Sigmoid colon (tissue), 7 donors: ENCODE data around the gene PNPLA2. TPM values are rescaled to one million over a fixed set of nuclear protein-coding genes. Genes with fewer than 3 reads are reported as not detected.
A peak's percentile ranks its signal among the peaks of the same experiment; 100 is the strongest.

Source experiments
- DNase-seq: peaks from one replicate; pipeline ENCODE4 v3.0.0-alpha.2; 2019
- H3K27ac ChIP-seq, 4 donors: fragments of 200-600 bp; sonication (generic); one replicate each; pipeline ENCODE4 v1.5.1; 2016 to 2019; ENCODE audit warnings: mild to moderate bottlenecking in 1 of 4
- H3K27me3 ChIP-seq, 3 donors: fragments of 200-600 bp; sonication (generic); one replicate each; pipeline ENCODE4 v1.5.1; 2019; ENCODE audit warnings: mild to moderate bottlenecking in 1 of 3
- H3K36me3 ChIP-seq, 4 donors: fragments of 200-600 bp; sonication (generic); one replicate each; pipeline ENCODE4 v1.5.1; 2016 to 2019
- H3K4me1 ChIP-seq, 4 donors: fragments of 200-600 bp; sonication (generic); one replicate each; pipeline ENCODE4 v1.5.1; 2017 to 2019
- H3K4me3 ChIP-seq, 4 donors: fragments of 200-600 bp; sonication (generic); one replicate each; pipeline ENCODE4 v1.5.1; 2017 to 2019; ENCODE audit warnings: mild to moderate bottlenecking in 2 of 4, moderate library complexity in 1 of 4
- H3K9me3 ChIP-seq, 4 donors: fragments of 200-600 bp in 3 of 4; sonication (generic) in 3 of 4; one replicate each; pipeline versions ENCODE4 v1.5.1 to v1.6.1; 2013 to 2019
- EP300 ChIP-seq, 4 donors: sonication (generic); formaldehyde crosslinking; IDR thresholded peaks; one replicate each; pipeline ENCODE4 v1.6.1; 2017; ENCODE audit warnings: antibody characterized with exemption in 4 of 4
- POLR2A ChIP-seq, 2 donors: fragments of 450-650 bp; IDR thresholded peaks; one replicate each; pipeline ENCODE4 v1.6.1; 2016; ENCODE audit warnings: antibody characterized with exemption in 2 of 2, mild to moderate bottlenecking in 2 of 2, moderate library complexity in 2 of 2
- POLR2AphosphoS5 ChIP-seq, 4 donors: sonication (generic); formaldehyde crosslinking; IDR thresholded peaks; one replicate each; pipeline ENCODE4 v1.6.1; 2017; ENCODE audit warnings: antibody characterized with exemption in 4 of 4
- WGBS, 2 donors: extraction: QIAGEN DNeasy Blood & Tissue Kit; methylation state at CpG; one replicate each; pipeline ENCODE4 v1.1.7; 2013; 5-methylcytosine and 5-hydroxymethylcytosine counted together
- intact Hi-C: fragments of 100-400 bp; cut with DNase I; formaldehyde crosslinking; loops from one replicate; pipeline ENCODE4 v1.15.1; 2023
- polyA plus RNA-seq, 3 donors: library from polyadenylated mRNA; stranded (reverse); fragments of 200-250 nt; gene quantifications; one replicate each; pipeline ENCODE4 v1.2.3, GENCODE V29; 2013
- total RNA-seq, 4 donors: library from RNA; depleted of rRNA; stranded (reverse); fragments of >200 nt; gene quantifications; one replicate each; pipeline ENCODE4 v1.1.0, GENCODE V29; 2016
- TF ChIP-seq, protein P1 (sequence below), 4 experiments: fragments of 450-650 bp in 3 of 4; fragments of 200-600 bp in 1 of 4; IDR thresholded peaks; one replicate each; pipeline ENCODE4 v1.5.1; 2016 to 2019; ENCODE audit warnings: antibody characterized with exemption in 4 of 4, mild to moderate bottlenecking in 3 of 4, moderate library complexity in 2 of 4
- donor health status: healthy with polysubstance abuse.
- donor health status: Bipolar disorder and iron deficiency.
- donor health status: healthy.

The PNPLA2 gene
- total and polyA plus RNA-seq, 7 donors, result 26.3 to 137 (median 35.4) TPM

DNA sequence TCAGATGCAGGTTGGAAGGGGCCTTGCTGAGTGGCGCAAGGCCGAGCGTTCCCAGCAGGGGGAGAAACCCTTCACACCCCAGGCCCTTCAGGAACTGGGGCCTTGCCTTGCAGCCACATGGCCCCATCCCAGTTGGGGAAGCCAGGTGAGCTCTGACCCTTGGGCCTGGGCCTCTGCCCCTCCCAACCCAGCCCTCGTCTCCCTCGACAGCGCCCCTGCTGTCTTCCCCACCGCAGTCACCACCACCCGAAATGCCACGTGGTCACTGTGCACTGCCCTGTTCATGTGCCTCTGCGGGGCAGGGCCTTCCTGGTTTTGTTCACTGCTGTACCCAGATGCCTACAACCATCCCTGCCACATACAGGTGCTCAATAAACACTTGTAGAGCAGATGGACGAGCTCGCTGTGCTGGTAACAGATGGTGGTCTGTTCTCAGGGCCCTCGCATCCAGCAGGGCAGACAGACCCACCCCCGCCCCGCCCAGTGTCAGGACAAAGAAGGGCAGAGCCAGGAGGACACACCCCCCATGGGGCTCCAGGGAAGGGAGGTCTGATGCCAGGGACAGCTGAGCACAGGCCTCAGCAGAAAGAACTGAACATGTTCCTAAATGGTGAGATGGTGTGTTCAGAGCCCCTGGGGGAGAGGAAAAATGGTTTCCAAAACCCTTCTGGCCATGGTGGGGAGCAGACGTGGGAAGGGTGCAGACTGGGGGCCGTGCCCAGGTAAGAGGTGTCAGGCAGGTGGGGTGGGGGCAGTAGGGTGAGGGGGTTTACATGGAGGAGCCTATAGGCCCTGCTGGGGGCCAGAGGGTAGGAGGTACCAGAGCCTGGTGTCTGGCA is 19.9 kb downstream of the PNPLA2 start:
- DNase-seq, result no peak
- TF ChIP-seq POLR2A (IDR thresholded peaks at IDR 0.05) (no peak), POLR2AphosphoS5 (IDR thresholded peaks at IDR 0.05) (no peak), EP300 (IDR thresholded peaks at IDR 0.05) (no peak)
- TF ChIP-seq, protein P1, sequence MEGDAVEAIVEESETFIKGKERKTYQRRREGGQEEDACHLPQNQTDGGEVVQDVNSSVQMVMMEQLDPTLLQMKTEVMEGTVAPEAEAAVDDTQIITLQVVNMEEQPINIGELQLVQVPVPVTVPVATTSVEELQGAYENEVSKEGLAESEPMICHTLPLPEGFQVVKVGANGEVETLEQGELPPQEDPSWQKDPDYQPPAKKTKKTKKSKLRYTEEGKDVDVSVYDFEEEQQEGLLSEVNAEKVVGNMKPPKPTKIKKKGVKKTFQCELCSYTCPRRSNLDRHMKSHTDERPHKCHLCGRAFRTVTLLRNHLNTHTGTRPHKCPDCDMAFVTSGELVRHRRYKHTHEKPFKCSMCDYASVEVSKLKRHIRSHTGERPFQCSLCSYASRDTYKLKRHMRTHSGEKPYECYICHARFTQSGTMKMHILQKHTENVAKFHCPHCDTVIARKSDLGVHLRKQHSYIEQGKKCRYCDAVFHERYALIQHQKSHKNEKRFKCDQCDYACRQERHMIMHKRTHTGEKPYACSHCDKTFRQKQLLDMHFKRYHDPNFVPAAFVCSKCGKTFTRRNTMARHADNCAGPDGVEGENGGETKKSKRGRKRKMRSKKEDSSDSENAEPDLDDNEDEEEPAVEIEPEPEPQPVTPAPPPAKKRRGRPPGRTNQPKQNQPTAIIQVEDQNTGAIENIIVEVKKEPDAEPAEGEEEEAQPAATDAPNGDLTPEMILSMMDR (IDR thresholded peaks at IDR 0.05), result no peak
- no peak overlapping the region for H3K4me3 ChIP-seq
- intact Hi-C loops, result no loop called here
- no peaks in the 10 kb centered on the region for H3K9me3 ChIP-seq
- WGBS, 2 donors, result 22 to 57% methylated on average over 17 of the region's 17 CpGs
- peak overlapping the region in 3 of 4 donors; percentile 22 to 28 (median 26) for H3K27ac ChIP-seq
- peaks cover 18 to 52% (median 39%) of the 10 kb centered on the region in 4 donors for H3K36me3 ChIP-seq
- H3K27me3 ChIP-seq, result no peaks in the 10 kb centered on the region
- H3K4me1 ChIP-seq, result peaks cover 0 to 81% (median 56%) of the 10 kb centered on the region in 4 donors

DNA sequence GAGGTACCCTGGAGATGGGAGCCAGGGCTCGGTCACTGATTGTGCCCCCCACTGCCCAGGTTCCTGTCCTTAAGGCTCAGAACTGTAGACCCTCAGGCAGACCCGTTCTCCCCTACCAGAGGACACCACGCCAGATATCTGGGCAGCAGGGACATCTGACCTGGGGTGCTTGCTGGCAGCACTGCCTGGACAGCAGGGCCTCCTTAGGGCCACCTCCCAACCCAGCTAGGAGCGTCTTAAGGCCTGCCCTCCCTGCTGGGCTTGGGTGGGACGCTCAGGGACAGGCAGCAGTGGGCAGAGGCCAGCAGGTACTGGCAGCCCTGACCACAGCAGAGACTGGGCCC is 20.5 kb downstream of the PNPLA2 start:
- H3K27me3 ChIP-seq, result no peaks in the 10 kb centered on the region
- H3K27ac ChIP-seq, result peak overlapping the region in 2 of 4 donors; percentile 22 to 26
- H3K36me3 ChIP-seq, result peaks cover 18 to 52% (median 39%) of the 10 kb centered on the region in 4 donors
- WGBS, 2 donors, result 90 to 92% methylated on average over 5 of the region's 5 CpGs
- TF ChIP-seq, protein P1 (IDR thresholded peaks at IDR 0.05), result no peak
- TF ChIP-seq POLR2A (IDR thresholded peaks at IDR 0.05) (no peak), POLR2AphosphoS5 (IDR thresholded peaks at IDR 0.05) (no peak), EP300 (IDR thresholded peaks at IDR 0.05) (no peak)
- intact Hi-C loops, result no loop called here
- H3K9me3 ChIP-seq, result no peaks in the 10 kb centered on the region
- H3K4me3 ChIP-seq, result no peak overlapping the region
- peaks cover 0 to 81% (median 56%) of the 10 kb centered on the region in 4 donors for H3K4me1 ChIP-seq
- no peak for DNase-seq

DNA sequence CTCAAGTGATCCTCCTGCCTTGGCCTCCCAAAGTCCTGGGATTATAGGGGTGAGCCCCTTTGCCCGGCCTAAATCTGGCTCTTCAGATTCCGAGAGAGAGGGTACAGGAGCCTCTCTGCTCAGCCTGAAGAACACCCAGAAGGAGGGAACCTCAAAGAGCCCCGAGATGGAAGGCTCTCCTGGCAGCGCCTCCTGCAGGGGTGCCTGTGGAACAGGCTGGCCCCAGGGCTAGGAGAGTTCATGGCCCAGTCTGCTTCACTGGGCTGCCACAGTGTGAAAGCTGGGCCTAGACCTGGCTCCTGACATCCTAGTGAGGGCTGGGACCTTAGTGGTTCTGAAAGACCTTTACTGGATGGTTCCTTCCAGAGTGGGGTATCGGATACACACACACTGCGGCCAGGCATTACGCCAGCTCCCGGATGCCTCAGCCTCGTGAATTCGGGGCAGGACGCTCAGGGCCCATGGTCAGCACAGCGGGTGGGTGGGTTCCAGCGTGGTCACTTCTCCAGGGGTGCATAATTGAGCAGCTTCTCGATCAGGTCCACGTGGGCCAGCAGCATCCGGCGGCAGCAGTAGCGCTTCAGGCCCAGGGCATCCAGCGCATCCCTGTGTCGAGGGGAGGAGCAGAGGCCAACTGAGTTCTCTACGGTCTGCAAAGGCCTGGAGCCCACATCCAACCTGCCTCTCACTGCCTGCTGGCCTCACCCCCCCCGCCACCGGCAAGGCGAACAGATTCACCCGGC is 21.3 kb downstream of the PNPLA2 start:
- WGBS, 2 donors, result 82 to 85% methylated on average over 25 of the region's 25 CpGs
- Histone ChIP-seq H3K27me3 (no peaks in the 10 kb centered on the region), H3K4me3 (no peak overlapping the region), H3K9me3 (no peaks in the 10 kb centered on the region), H3K36me3 (peaks cover 18 to 52% (median 39%) of the 10 kb centered on the region in 4 donors), H3K4me1 (peaks cover 0 to 81% (median 56%) of the 10 kb centered on the region in 4 donors), H3K27ac (peak overlapping the region in 3 of 4 donors; percentile 26 to 92 (median 90))
- no peak for TF ChIP-seq EP300 (IDR thresholded peaks at IDR 0.05)
- no peak for TF ChIP-seq POLR2A (IDR thresholded peaks at IDR 0.05)
- TF ChIP-seq, protein P1 (IDR thresholded peaks at IDR 0.05), result no peak
- TF ChIP-seq POLR2AphosphoS5 (IDR thresholded peaks at IDR 0.05), result no peak
- intact Hi-C loops, result no loop called here
- DNase-seq, result no peak

DNA sequence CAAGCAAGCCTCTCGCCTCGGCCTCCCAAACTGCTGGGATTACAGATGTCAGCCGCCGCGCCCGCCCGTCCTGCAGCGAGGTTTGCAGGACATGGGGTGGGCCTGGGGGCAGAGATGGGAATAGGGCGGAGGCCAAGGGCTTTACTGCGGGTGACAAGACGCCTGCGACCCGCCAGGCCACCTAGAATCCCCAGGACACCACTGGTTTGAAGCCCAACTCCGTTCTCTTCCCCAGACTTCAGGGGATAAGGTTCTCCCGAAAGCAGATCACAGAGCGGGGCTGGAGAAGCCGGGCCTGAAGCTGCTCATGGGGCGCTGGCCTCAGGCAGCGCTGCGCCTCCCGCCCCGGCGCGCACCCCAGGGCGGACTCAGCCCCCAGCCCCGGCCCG is 23.3 kb downstream of the PNPLA2 start:
- Histone ChIP-seq H3K9me3 (no peaks in the 10 kb centered on the region), H3K27me3 (no peaks in the 10 kb centered on the region), H3K36me3 (peaks cover 18 to 40% (median 29%) of the 10 kb centered on the region in 4 donors), H3K4me1 (peaks cover 0 to 81% (median 58%) of the 10 kb centered on the region in 4 donors), H3K4me3 (peak overlapping the region; percentile 80 to 100 (median 86)), H3K27ac (peak overlapping the region; percentile 90 to 96 (median 93))
- WGBS, 2 donors, result 1% methylated on average over 27 of the region's 27 CpGs
- DNase-seq, result no peak
- TF ChIP-seq EP300 (IDR thresholded peaks at IDR 0.05) (no peak), POLR2AphosphoS5 (IDR thresholded peaks at IDR 0.05) (no peak), POLR2A (IDR thresholded peaks at IDR 0.05) (no peak)
- TF ChIP-seq, protein P1 (IDR thresholded peaks at IDR 0.05), result no peak
- intact Hi-C loops, result loop anchor here (2.0 kb wide), 1 partner anchor 45 kb away; no protein-coding TSS in a partner anchor
